Stimulated activated CD4-positive, alpha-beta T cell treated with anti-CD3 and anti-CD28 coated beads, Interleukin-2, amount 100 ng/mL, for 24 hours (primary cell): Measurements from ENCODE around the gene DGUOK.
"Not testable (repeated sequence)": the region's sequence is repeated elsewhere in the genome, so short reads cannot be mapped to it uniquely, and the experiment has no call there.

ENCODE experiments used
- DNase-seq, 2 donors: peaks; one replicate each; pipeline ENCODE4 v3.0.0-alpha.2; 2020

DGUOK gene

GRCh38 chr2:73902284-73902683 is 24.4 kb upstream of the DGUOK start:
- no peak for DNase-seq

GRCh38 chr2:73903313-73903712 is 23.4 kb upstream of the DGUOK start:
- DNase-seq: no peak

GRCh38 chr2:73903949-73904613 is 22.6 kb upstream of the DGUOK start:
- DNase-seq: not testable (repeated sequence)

- DNase-seq: no peak
Observed at GRCh38 chr2:73904952-73905351, 21.7 kb upstream of the DGUOK start.

- DNase-seq: no peak
Observed at GRCh38 chr2:73906847-73907505, 19.7 kb upstream of the DGUOK start.

GRCh38 chr2:73907840-73908452 is 18.7 kb upstream of the DGUOK start:
- DNase-seq: peak; percentile 48 to 60

GRCh38 chr2:73908689-73909652 is 17.7 kb upstream of the DGUOK start:
- no peak for DNase-seq

GRCh38 chr2:73910873-73911547 is 15.7 kb upstream of the DGUOK start:
- DNase-seq: no peak

- DNase-seq: no peak
Observed at GRCh38 chr2:73911548-73912208, 15.0 kb upstream of the DGUOK start.

GRCh38 chr2:73913414-73914054 is 13.1 kb upstream of the DGUOK start:
- DNase-seq: no peak

- no peak for DNase-seq
Observed at GRCh38 chr2:73914667-73915066, 12.0 kb upstream of the DGUOK start.

- no peak for DNase-seq
Observed at GRCh38 chr2:73915437-73915993, 11.2 kb upstream of the DGUOK start.

GRCh38 chr2:73916666-73917065 is 10.0 kb upstream of the DGUOK start:
- DNase-seq: no peak

- DNase-seq: no peak
Observed at GRCh38 chr2:73917296-73917695, 9.4 kb upstream of the DGUOK start.

GRCh38 chr2:73917696-73918207 is 8.9 kb upstream of the DGUOK start:
- no peak for DNase-seq

- DNase-seq: no peak
Observed at GRCh38 chr2:73918856-73919255, 7.8 kb upstream of the DGUOK start.

- DNase-seq: no peak
Observed at GRCh38 chr2:73919596-73920228, 7.0 kb upstream of the DGUOK start.

GRCh38 chr2:73920577-73921545 is 5.8 kb upstream of the DGUOK start:
- peak; percentile 48 to 55 for DNase-seq

GRCh38 chr2:73921581-73921980 is 5.1 kb upstream of the DGUOK start:
- DNase-seq: no peak
